Measurements from ENCODE around the gene B3GNT9. TPM values are rescaled to one million over a fixed set of nuclear protein-coding genes. Genes with fewer than 3 reads are reported as not detected.
"Not testable (repeated sequence)": the region's sequence is repeated elsewhere in the genome, so short reads cannot be mapped to it uniquely, and the experiment has no call there.

Gene B3GNT9
- total RNA-seq, 4 donors from 2014 or later, result 52.0 to 103 (median 85.7) TPM

GRCh38 chr16:67137605-67138004 is 13.2 kb downstream of the B3GNT9 start:
- WGBS, 2 donors, result 53 to 63% methylated on average over 3 of the region's 3 CpGs
- Histone ChIP-seq H3K27ac (no peak overlapping the region), H3K36me3 (peaks cover 47 to 62% of the 10 kb centered on the region in 2 donors), H3K4me3 (replicated peaks in 1 of 3) (no peak overlapping the region), H3K27me3 (no peaks in the 10 kb centered on the region), H3K9me3 (no peaks in the 10 kb centered on the region), H3K4me1 (no peaks in the 10 kb centered on the region)
- intact Hi-C loops (cut with DNase I), result no loop called here
- TF ChIP-seq POLR2A (IDR thresholded peaks at IDR 0.05), result no peak
- no peak for TF ChIP-seq CTCF (IDR thresholded peaks at IDR 0.05)
- no peak for DNase-seq

GRCh38 chr16:67129422-67129821 is 21.4 kb downstream of the B3GNT9 start:
- Histone ChIP-seq H3K4me3 (replicated peaks in 1 of 3) (no peak overlapping the region), H3K27me3 (no peaks in the 10 kb centered on the region), H3K9me3 (no peaks in the 10 kb centered on the region), H3K36me3 (peaks cover 14 to 20% of the 10 kb centered on the region in 2 donors), H3K27ac (no peak overlapping the region), H3K4me1 (no peaks in the 10 kb centered on the region)
- WGBS, 2 donors, result 97 to 98% methylated on average over 3 of the region's 3 CpGs
- no peak for DNase-seq
- no peak for TF ChIP-seq POLR2A (IDR thresholded peaks at IDR 0.05)
- TF ChIP-seq CTCF (IDR thresholded peaks at IDR 0.05), result no peak
- intact Hi-C loops (cut with DNase I), result no loop called here

DNA sequence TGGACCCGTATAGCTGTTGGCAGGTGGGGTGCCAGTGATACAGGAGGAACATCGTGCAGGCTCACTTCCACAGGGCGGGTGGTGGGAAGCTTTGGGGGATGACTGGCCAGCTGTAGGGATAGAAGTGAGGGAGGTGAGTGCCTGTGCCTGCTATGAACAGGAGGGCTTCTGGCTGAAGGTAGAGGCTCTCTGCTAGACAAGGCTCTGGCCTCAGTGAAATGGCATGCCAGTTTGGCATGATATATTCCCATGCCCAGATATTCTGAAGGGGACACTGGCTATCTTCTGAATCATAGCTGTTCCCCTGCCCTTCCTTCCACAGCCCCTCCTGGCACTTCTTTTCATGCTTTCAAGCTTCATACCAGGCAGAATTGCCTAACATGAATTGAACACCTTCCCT is 21.9 kb downstream of the B3GNT9 start:
- TF ChIP-seq POLR2A (IDR thresholded peaks at IDR 0.05) (no peak), CTCF (IDR thresholded peaks at IDR 0.05) (no peak)
- Histone ChIP-seq H3K4me3 (replicated peaks in 1 of 3) (no peak overlapping the region), H3K27ac (no peak overlapping the region), H3K36me3 (peaks cover 8 to 15% of the 10 kb centered on the region in 2 donors), H3K9me3 (no peaks in the 10 kb centered on the region), H3K4me1 (no peaks in the 10 kb centered on the region), H3K27me3 (no peaks in the 10 kb centered on the region)
- WGBS, 2 donors, result 93 to 94% methylated on average over 3 of the region's 3 CpGs
- no peak for DNase-seq
- intact Hi-C loops (cut with DNase I), result no loop called here

GRCh38 chr16:67128417-67128816 is 22.4 kb downstream of the B3GNT9 start:
- TF ChIP-seq POLR2A (IDR thresholded peaks at IDR 0.05) (no peak), CTCF (IDR thresholded peaks at IDR 0.05) (no peak)
- H3K27me3 ChIP-seq, result no peaks in the 10 kb centered on the region
- intact Hi-C loops (cut with DNase I), result no loop called here
- H3K27ac ChIP-seq, result no peak overlapping the region
- peaks cover 8 to 15% of the 10 kb centered on the region in 2 donors for H3K36me3 ChIP-seq
- H3K4me1 ChIP-seq, result no peaks in the 10 kb centered on the region
- H3K4me3 ChIP-seq (replicated peaks in 1 of 3), result no peak overlapping the region
- DNase-seq, result no peak
- H3K9me3 ChIP-seq, result no peaks in the 10 kb centered on the region

DNA sequence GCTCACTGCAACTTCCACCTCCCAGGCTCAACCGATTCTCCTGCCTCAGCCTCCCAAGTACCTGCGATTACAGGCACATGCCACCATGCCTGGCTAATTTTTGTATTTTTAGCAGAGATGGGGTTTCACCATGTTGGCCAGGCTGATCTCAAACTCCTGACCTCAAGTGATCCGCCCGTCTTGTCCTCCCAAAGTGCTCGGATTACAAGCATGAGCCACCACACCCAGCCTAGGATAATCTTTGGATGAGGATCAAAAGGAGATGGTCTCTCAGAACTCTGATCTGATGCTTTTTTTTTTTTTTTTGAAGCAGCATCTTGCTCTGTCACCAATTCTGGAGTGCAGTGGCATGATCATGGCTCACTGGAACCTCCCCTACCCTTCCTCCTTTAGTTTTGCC is 28.0 kb downstream of the B3GNT9 start:
- H3K4me1 ChIP-seq; H3K27me3 ChIP-seq; DNase-seq; H3K4me3 ChIP-seq (replicated peaks in 1 of 3); H3K9me3 ChIP-seq; intact Hi-C loops (cut with DNase I); H3K27ac ChIP-seq: not testable (repeated sequence)
- 94 to 96% methylated on average over 5 of the region's 5 CpGs for WGBS, 2 donors
- peaks cover 7 to 12% of the 10 kb centered on the region in 2 donors for H3K36me3 ChIP-seq

DNA sequence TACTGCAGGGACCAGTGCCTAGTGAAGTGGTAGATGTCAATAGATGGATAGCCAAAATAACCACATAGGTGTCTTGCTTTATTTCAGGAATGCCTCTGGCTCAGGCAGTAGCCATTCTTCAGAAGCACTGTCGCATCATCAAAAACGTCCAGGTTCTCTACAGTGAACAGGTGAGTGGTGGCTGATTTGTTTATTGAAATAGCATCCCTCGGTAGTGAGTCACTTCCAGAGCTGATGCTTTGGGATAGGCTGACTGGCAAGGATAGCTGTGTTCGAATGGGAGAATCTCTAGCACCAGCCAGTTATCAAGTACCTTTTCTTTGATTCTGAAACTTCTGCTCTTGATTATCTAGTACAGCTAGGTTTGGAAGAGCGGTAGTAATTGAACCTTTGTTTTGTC is 30.8 kb downstream of the B3GNT9 start:
- no peak for TF ChIP-seq POLR2A (IDR thresholded peaks at IDR 0.05)
- no peak for TF ChIP-seq CTCF (IDR thresholded peaks at IDR 0.05)
- WGBS, 2 donors, result 84 to 92% methylated on average over 5 of the region's 5 CpGs
- peaks cover 7 to 12% of the 10 kb centered on the region in 2 donors for H3K36me3 ChIP-seq

More for the DNA sequence above, 30.8 kb downstream of the B3GNT9 start:
- no peak for DNase-seq
- no peak overlapping the region for H3K4me3 ChIP-seq (replicated peaks in 1 of 3)
- H3K4me1 ChIP-seq, result no peaks in the 10 kb centered on the region
- no peaks in the 10 kb centered on the region for H3K27me3 ChIP-seq
- H3K27ac ChIP-seq, result no peak overlapping the region
- intact Hi-C loops (cut with DNase I), result no loop called here
- no peaks in the 10 kb centered on the region for H3K9me3 ChIP-seq
